ENCODE measurements around the gene DAPK3.
"Not testable (repeated sequence)": the region's sequence is repeated elsewhere in the genome, so short reads cannot be mapped to it uniquely, and the experiment has no call there.

DNA sequence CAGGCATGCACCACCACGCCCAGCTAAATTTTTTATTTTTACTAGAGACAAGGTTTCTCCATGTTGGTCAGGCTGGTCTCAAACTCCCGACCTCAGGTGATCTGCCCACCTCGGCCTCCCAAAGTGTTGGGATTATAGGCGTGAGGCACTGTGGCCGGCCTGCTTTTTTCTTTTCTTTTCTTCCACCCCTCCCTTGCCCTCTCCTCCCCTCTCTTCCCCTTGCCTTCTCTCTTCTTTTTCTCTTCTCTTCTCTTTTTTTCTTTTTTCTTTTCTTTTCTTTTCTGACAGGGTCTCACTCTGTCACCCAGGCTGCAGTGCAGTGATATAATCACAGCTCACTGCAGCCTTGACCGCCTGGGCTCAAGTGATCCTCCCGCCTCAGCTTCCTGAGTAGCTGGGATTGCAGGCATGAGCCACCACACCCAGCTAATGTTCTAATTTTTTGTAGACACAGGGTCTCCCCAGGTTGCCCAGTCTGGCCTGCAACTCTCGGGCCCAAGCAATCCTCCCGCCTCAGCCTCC, 18.1 kb downstream of the DAPK3 start:
- not testable (repeated sequence) for TF ChIP-seq POLR2A, POLR2AphosphoS5 (IDR thresholded peaks at IDR 0.05; ENCODE audit: low read depth, low read length)
